Retina (tissue), 1 donor: ENCODE measurements around the gene PADI3.

Experiments used
- DNase-seq: peaks from one replicate; pipeline ENCODE4 v3.0.0-alpha.2; 2016

Gene PADI3

GRCh38 chr1:17276568-17276967 lies 27.7 kb downstream of the PADI3 start:
- DNase-seq, result no peak

GRCh38 chr1:17277511-17278159 lies 28.7 kb downstream of the PADI3 start:
- DNase-seq, result no peak

- peak; percentile 25 for DNase-seq
Observed at GRCh38 chr1:17278996-17279830, 30.3 kb downstream of the PADI3 start.

- no peak for DNase-seq
Observed at GRCh38 chr1:17280436-17280835, 31.5 kb downstream of the PADI3 start.

DNA sequence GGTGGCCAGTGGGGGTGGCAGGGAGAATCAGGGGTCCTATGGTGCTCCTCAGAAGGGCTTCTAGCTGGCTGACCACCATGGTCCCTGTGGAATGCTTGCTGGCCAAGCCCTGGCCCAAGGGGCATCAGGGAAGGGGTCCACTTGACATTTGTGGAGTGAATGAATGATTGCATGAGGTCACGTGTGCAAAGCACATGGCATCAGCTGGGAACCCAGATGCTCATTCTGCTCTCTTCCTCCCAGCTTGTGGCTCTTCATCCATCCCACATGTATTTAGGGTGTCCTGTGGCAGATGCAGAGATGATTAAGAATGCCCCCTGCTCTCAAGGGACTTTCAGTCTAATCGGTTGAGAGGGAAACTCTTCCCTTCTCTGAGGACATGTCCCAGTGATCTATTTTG lies 32.0 kb downstream of the PADI3 start:
- no peak for DNase-seq

- no peak for DNase-seq
Observed at GRCh38 chr1:17281775-17282181, 32.9 kb downstream of the PADI3 start.

- DNase-seq, result no peak
Observed at GRCh38 chr1:17282836-17283235, 33.9 kb downstream of the PADI3 start.

DNA sequence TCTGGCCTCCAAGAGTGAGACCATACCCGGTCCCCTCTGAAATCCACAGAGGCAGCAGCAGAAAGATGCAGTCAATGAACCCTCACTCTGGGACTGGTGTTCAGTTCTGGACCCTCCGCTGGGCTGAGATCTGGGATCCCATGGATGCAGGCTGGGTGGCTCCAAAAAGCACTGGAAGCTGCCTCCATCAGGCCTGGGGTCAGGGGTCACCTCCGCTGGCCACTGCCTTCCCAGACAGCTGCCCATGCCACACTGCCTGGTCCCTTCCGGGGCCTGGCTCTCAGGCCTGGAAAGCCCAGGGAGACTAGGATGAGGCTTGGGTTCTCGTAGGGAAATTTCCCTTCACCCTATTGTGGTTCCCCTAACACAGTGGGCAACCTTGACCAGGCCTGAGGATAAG lies 37.7 kb downstream of the PADI3 start:
- DNase-seq, result no peak

GRCh38 chr1:17287130-17287776 lies 38.4 kb downstream of the PADI3 start:
- no peak for DNase-seq

DNA sequence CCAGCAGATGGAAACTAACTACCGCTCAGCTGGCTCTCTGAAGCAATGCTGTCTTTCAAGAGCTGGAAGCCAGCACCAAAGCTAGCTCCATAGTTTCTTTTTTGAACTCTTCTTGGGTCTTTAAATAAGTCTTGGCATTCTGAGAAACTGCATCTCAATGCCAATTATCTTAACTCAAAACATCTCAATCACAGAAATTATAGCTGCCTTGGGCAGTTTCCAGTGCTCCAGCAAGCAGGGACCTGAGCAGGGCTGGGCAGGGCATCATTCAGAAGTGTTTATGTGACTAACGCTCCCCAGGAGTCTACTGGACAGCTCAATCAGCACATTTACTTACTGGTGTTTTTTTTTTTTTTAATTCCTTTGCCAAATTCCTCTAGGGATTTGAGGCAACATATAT lies 40.8 kb downstream of the PADI3 start:
- DNase-seq, result no peak

- DNase-seq, result no peak
Observed at GRCh38 chr1:17290553-17290952, 41.7 kb downstream of the PADI3 start.

GRCh38 chr1:17292299-17293160 lies 43.6 kb downstream of the PADI3 start:
- no peak for DNase-seq

GRCh38 chr1:17293681-17294425 lies 45.0 kb downstream of the PADI3 start:
- no peak for DNase-seq

DNA sequence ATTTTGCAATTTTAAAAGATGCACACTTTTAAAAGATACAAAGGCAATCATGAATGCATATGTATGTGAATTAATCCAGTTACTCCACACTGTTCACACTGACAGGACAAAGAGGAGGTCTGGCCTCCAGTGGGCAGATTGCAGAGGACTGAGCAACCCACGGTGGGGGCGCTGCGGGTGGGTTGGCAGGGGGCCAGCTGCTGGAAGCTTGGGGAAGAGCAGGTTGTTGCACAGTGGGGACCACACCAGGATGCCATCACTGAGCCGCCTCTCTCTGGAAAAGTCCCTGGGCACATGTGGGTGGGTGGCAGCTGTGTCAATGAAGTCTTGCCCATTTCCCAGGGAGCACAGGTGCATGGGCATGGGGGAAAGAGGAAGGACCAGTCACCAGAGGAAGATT lies 46.4 kb downstream of the PADI3 start:
- DNase-seq, result no peak

- DNase-seq, result no peak
Observed at GRCh38 chr1:17296086-17296485, 47.2 kb downstream of the PADI3 start.

DNA sequence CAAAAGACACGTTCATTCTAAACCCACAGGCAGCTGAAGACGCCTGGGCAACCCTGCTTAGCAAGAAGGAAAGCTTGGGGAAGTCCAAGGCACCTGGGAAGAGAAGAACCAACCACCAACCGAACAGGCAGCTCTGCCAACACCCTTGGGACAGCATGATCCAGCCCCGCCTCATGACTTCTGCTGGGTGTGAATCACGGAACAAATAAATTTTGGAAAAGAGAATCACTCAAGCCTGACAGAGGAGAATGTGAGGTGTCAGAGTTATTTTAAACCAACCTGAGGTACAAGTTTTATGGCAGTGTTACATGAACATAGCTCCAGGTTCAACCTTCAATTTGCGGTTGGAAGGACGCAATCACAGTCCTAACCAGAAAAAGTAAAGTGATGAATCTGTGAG lies 49.1 kb downstream of the PADI3 start:
- no peak for DNase-seq

GRCh38 chr1:17301767-17302166 lies 52.9 kb downstream of the PADI3 start:
- DNase-seq, result no peak

DNA sequence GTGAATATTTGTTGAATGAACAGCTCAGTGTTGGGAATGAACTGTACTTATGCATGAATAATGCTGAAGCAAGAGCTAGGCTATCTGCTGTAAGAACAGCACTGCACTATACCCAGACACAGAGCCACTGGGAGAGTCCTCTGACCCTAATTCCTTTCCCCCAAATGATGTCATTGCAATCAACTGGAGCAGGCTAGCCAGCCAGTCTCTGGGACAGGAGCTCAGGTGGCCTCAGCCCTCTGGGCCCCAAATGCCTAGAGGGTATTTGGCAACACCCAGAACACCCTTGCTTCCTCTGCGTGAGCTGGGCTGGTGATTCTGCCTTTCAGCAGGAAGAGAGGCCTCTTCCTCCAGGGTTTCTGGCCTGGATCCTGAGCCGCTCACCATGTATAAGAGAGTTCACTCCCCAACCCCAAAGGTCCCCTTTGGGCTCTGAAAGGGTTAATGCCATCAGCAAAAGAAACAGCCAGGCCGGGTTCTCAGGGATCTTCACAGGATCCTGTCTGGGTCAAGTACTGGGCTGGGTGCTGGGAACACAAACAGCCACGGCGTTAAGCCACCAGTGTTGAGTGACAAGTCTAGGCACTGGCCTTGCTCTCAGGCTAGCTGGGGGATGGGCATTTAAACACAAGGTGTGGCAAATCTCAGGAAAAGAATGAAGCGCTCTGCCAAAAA lies 55.4 kb downstream of the PADI3 start:
- DNase-seq, result no peak

- no peak for DNase-seq
Observed at GRCh38 chr1:17304826-17305175, 55.9 kb downstream of the PADI3 start.

DNA sequence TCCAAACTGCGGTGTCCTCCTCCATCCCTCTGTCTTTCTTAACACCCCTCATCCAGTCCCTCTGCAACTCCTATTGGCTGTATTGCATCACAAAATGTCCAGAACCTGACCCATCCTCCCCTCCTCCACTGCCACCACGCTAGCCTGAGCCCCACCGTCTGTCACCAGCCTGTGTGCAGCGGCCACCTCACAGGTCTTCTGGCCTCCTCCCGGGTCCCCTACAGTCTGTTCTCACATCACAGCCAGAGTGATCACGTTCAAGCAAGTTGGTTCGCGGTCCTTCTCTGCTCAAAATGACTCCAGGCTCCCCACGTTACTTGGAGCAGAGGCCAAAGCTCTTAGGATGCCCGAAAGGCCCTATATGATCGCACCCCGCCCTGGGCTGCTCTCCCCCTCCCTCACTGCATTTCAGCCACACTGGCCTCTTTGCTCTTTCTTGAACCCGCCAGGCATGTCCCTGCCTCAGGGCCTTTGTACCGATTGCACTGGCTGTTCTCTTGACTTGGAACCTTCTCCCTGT lies 56.7 kb downstream of the PADI3 start:
- DNase-seq, result no peak

- DNase-seq, result no peak
Observed at GRCh38 chr1:17306407-17306806, 57.5 kb downstream of the PADI3 start.

- no peak for DNase-seq
Observed at GRCh38 chr1:17306921-17307320, 58.0 kb downstream of the PADI3 start.
